ENCODE results near the gene TMBIM1. TPM values are rescaled to one million over a fixed set of nuclear protein-coding genes. Genes with fewer than 3 reads are reported as not detected.
A peak's percentile ranks its signal among the peaks of the same experiment; 100 is the strongest.

TMBIM1 gene, protein sequence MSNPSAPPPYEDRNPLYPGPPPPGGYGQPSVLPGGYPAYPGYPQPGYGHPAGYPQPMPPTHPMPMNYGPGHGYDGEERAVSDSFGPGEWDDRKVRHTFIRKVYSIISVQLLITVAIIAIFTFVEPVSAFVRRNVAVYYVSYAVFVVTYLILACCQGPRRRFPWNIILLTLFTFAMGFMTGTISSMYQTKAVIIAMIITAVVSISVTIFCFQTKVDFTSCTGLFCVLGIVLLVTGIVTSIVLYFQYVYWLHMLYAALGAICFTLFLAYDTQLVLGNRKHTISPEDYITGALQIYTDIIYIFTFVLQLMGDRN
- polyA plus RNA-seq (ENCODE audit: insufficient read length in 4 of 4) = 100 to 1,000 TPM in 2 of 4 donors, 10 to 100 TPM in 2; 90.9 to 107 (median 99.8) TPM

DNA sequence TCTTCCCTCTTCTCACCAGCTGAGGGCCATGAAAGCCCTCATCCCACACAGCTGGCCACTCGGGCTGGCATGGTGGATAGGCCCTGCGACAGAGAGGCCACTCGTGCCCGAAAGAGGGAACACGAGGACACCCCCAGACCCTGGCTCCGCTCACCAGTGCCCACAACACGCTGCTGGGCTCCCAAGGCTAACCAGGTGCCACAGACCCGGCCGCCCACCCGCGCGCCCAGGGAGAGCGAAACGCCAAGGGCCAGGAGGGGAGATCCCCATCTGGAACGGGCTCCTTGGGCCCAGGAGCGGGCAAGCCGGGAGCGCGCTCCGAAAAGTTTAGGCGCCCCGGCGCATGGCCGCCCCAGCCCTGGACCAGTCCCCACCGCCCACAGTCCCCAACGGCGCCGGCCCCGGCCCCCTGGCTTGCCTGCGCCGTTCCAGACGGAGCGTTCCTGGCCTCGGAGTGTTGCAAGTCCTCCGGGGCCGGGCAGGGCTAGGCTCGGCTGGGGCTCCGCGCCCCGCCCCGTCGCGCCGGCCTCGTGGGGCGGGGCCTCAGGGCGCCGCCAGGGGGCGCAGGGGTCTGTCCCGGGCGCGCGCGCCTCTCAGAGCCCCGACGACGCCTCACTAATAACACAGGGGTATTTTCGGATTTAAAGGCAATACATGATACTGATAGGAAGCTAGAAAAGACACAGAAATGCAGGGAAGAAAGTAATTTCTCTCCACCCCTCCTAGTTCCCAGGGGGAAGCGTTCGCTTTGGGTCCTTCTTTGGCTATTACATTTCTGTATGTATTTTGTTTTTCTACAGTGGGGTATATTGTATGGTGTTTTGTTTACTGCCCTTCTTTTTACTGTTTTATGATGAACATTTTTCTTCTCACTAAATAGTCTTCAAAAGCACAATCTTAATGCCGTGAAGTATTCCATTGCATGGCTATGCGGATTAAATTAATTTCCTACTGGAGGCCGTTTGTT lies at the start of gene TMBIM1:
Gene TMBIM1 (minus strand): TSS at position 456 of the 967 bp plus-strand sequence. CDS start 10,362 bp downstream, outside the sequence.
- DNase-seq (ENCODE audit: low read depth in 4 of 4, low spot score in 3 of 4) = peak in 1 of 4 donors; percentile 59

DNA sequence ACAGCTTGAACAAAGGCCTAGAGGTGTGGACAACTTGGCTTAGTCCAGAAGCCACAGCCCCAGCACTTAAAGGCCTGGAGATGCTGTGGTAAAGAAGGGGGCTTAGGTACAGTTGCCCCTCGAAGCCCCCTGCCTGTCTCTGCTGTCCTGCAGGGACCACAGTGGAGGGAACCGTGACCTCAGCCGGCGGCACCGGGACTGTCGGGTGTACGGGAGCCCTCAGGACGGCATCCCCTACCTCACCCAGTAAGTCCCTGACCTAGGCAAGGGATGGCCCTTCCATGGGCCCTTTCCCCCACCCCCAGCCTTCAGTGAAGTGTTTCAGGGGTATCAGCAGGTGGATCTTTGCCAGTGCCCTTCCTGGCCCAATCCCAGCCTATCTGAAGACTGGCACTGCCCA lies 49.1 kb upstream of the TMBIM1 start:
- no peak for DNase-seq (ENCODE audit: low read depth in 4 of 4, low spot score in 3 of 4)

DNA sequence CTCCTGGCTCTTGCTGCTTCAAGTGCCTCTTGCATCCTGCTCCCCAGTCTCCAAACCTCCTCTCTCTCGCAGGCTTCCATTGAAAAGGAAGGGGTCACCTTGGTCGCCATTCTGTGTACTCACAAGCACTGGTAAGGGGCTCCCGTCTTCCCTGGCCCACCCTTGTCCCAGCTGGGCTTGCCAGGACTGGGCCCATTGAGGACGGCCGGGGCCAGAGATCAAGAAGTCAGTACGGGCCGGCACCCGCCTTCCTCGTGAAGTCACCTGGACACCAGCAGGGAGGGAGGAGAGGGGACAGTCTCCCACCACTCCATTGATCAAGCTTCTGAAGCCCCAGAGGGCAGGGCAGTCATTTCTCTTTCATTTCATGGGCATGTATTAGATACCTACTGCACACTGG lies 48.4 kb upstream of the TMBIM1 start:
- no peak for DNase-seq (ENCODE audit: low read depth in 4 of 4, low spot score in 3 of 4)

DNA sequence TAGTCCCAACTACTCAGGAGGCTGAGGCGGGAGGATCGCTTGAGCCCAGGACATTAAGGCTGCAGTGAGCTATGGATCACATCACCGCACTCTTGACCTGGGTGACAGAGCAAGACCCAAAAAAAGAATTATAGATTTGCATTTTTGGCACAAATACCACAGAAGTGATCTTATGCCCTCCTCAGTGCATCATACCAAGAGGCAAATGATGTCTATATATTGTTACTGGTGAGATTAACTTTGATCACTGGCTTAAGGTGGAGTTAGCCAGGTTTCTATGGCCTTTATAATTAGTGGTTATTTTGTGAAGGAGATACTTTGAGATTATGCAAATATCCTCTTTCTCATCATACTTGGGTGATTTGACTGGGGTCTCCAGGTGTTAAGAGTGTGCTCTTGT lies 42.2 kb upstream of the TMBIM1 start:
- DNase-seq (ENCODE audit: low read depth in 4 of 4, low spot score in 3 of 4) = no peak

DNA sequence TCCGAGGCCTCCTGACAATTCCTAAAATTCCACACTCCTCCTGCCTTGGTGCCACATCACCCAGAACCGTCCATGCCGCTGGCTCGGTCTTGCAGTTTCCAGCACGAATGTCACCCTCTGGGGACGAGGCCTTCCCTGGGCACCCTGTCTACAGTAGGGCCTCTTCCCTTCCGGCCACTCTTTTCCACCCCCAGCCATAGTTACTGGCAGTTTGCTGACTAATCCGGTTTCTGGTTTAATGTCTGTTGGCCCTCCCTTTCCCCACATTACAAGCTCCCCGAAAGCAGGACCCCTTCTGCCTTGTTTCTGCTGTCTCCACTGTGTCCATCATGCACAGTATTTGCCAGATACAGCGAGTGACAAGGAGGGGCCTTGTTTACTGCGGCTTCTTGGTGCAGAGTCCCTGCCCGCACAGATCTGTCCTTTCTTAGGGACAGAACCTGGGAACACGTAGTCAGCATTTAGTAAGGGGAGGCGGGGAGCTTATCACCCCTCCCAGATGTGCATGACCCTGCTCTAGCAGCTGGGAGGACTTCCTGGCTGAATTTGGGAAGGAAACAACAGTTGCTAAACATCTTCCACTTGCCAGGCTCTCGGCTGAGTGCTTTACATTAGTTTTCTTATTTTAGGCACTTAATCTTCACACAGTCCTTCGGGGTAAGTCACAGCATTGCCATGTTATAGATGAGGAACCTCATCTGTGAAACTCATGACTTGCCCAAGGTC lies 40.8 kb upstream of the TMBIM1 start:
- no peak for DNase-seq (ENCODE audit: low read depth in 4 of 4, low spot score in 3 of 4)

DNA sequence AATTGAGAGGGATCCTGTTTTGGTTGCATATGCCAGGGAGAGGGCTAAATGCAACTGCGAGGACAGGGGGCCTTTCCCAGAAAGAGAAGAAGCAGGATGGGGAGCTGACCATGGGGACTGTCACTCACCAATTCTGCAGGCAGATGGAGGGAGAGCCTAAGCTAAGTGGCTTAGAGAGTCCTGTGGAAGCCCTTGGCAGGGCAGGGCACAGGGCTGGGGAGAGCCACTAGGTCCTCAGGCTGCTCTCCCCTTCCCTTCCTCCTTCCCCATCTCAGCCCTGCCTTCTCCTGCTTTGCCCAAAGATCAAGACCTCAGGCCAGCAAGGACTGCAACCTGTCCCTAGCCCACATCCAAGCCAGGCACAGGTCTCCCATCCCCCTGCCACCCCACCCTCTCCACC lies 40.0 kb upstream of the TMBIM1 start:
- DNase-seq (ENCODE audit: low read depth in 4 of 4, low spot score in 3 of 4) = no peak

DNA sequence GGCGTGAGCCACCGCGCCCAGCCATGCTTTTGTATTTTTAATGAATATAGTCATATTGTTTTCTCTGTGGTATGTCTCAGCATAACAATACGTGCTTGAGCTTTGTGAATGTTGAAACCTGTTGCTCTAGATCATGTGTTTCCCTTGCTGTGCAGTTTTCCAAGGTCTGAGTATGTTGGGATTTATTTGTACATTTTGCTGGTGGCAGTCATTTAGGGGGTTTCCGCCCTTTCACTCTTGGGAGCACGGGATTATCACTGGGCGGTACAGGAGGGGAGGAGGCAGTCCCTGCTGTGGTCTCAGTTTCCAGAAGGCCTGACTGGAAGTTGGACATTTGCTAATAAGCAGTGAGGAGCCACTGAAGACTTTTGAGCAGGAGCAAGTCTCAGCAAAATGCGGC lies 39.4 kb upstream of the TMBIM1 start:
- DNase-seq (ENCODE audit: low read depth in 4 of 4, low spot score in 3 of 4) = no peak

DNA sequence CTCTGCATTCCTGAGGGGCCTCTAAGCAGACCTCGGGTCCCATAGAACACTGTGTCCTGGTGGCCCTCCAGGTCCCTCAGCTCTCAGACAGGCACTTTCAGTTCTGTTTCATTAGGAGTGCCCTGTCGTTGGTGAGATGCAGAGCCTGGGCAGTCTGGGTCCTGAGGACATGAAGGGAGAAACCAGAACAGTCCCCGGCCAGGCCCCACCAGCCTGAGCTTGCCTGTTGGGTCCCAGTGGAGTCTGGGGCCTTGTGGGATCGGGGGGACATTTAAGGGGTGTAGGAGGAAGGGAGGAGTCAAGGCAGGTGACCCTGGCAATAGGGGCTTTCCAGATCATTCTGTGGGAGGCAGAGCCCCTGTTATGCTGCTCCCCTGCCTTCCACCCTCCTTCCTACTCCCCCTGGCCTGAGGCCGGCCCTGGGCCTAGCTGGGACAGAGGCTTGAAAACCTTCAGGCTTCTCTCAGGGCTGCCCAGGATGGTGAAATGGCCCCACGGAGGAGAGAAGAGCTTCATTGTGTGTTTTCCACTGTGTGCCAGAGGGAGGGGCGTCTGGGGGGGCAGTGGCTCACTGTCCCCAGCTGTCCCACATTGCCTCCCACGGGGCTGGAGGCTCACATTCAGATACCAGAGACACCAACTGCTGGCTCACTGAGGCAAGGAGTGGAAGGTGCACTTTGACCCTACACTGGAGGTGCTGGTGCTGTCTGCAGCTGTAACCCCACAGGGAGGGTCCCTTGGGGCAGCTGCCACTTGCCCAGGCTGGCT lies 37.7 kb upstream of the TMBIM1 start:
- DNase-seq (ENCODE audit: low read depth in 4 of 4, low spot score in 3 of 4) = no peak

DNA sequence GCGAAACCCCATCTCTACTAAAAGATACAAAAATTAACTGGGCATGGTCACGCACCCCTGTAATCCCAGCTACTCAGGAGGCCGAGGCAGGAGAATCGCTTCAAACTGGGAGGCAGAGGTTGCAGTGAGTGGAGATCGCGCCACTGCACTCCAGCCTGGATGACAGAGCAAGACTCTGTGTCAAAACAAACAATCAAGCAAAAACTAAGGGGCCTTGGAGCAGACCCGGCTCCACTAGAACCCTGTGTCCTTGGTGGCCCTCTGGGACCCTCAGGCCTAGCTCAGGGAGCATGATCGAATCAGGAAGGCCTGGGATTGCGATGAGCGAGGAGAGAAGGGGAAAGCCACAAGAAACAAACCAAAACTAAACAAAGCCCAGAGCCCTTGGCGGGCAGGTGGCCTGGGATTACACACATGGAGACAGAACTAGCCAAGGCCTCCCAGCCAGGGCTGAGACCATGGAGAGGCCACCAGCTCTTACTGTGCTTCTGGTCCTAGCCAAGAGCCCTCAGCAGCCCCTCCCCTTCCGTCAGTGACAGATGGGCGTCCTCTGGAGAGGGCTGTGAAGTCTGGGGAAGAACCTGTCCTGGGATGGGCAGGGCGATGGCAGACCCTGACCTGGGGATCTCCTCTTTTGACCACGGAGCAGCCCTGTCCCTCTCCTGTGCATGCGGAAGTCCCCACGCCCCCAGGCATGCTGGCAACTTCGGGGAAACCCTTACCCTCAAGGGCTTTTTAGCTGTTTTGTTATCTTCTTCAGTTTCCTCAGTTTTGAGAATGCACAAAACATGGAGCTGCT lies 36.9 kb upstream of the TMBIM1 start:
- no peak for DNase-seq (ENCODE audit: low read depth in 4 of 4, low spot score in 3 of 4)

DNA sequence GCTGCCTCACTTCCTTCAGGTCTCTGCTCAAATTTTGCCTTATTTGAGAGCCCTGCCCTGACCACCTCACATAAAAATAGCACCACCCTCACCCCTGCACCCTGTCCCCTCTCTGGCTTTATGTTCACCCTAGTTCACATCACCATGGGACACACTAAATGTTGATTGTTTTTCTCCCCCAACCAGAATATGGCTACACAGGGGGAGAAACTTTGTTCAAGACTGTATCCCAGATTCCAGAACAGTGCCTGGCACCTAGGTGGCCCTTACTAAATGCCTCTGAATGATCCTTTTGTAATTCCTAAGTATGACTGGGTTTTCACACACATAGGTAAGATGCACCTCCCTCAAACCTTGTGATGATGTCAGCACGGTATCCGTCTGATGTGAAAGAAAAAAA lies 36.0 kb upstream of the TMBIM1 start:
- no peak for DNase-seq (ENCODE audit: low read depth in 4 of 4, low spot score in 3 of 4)

DNA sequence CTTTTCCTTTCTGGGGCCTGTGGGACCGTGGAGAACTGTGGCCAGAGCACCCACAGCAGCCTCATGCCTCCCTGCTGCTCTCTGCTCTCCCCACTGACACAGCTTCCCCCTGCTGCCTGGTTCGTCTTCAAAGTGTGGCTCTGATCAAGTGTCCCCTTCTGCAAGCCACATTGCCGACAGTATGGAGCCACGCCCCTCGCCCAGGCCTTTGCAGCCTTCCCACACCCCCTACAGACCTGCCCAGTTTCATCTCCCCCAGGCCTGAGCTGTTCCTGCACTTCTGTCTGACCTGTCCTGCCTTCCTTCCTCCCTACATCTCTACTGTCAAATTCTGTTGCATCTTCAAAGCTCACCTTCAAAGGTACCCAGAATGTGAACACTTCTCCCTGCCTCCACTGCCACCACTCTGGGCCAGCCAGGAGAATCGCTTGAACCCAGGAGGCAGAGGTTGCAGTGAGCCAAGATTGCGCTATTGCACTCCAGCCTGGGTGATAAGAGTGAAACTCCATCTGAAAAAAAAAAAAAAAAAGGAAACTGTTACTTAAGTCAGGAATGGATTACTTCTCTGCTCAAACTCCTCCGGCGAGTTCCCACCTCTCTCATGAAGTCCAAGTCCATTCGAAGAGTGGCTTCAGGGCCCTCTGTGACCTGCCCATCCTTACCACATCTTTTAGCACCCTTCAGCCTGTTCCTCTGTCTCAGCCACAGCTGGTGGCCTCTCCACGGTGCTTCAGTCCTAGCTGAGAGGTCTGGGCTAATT lies 35.3 kb upstream of the TMBIM1 start:
- DNase-seq (ENCODE audit: low read depth in 4 of 4, low spot score in 3 of 4) = no peak

DNA sequence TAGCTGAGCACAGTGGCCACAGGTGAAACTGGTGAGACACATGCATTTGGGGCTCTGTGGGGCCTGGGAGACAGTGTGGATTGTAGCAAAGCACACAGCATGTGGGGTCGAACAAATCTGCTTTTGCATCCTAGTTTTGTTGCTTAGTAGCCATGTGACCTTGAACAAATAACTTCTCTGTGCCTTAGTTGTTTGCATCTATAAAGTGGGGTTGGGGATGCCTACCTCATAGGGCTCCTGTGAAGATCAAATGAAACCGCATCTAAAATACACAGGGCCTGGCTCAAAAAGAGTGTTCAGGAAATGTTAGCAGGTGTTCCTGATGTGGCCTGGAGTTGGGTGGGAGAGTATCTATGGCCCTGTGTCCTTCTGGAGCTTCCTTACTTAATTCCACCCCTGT lies 34.0 kb upstream of the TMBIM1 start:
- no peak for DNase-seq (ENCODE audit: low read depth in 4 of 4, low spot score in 3 of 4)

DNA sequence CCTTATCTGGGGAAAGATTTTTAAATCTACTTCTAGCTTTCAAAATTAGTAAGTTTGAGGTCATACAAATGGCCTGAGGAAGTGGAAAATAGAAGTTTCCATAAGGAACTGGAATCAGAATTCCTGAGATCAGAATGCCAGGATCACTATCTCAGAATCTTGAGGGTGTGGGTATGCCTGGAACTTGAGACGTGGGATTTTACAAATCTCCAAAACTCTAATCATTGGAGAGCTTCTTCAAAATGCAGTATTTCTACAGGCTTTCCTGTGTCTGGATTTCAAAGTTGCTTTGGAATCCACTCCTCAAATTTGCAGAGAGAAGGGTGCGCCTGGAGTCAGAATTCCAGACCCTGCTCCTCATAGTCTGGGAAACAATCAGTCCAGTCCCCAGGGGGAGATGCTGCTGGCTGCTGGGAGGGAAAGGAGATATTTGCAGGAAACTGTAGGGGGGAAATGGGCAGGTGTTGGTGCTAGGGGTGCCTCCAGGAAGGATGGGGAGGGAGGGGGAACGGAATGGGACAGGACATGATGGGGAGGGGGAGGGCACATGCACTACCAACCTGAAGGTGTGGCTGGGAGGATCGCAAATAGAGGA lies 33.4 kb upstream of the TMBIM1 start:
- no peak for DNase-seq (ENCODE audit: low read depth in 4 of 4, low spot score in 3 of 4)

DNA sequence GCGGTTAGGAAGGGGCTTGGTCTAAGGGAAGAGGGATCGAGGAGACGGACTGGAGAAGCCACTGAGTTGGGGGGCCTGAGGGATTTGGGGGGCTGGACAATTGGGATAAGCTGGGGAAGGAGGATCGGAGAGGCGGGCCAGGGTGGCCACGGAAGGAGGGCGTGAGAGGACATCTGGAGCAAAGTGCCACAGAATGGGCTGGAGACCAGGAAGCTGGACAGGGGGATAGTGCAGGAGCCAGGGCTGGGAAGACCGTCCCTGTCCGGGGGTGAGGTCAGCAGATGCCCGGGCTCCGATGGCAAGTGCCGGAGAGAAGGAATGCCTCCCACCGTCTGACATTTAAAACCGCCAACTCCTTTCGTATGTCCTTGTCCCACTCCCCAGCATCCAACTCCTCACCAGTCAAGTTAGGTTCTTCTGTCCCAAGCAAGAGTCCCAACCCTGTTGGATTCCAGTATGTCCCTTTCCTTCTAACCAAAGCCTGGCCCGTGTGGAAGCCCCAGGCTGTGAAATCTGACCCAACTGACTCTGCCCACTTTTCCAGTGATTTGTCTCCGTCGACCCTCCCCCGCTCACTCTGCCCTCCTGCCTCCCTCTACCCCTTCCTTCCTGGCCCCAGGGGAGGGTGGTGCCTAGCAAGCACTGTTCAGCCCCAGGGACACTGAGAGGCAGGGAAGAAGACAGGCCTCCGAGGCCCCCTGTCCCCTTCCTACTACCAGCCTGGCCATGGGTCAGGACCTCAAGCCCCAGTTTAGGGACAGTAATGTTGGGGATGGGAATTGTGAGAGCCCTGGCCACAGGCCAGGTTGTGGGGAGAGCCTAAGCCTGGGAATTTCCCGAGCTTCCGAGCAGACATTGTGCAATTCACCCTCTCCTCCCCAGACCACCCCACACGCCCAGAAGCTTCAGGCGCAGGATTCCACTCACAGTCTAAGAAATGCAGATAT lies 31.5 kb upstream of the TMBIM1 start:
- DNase-seq (ENCODE audit: low read depth in 4 of 4, low spot score in 3 of 4) = peak in 3 of 4 donors; percentile 58 to 78 (median 61)

DNA sequence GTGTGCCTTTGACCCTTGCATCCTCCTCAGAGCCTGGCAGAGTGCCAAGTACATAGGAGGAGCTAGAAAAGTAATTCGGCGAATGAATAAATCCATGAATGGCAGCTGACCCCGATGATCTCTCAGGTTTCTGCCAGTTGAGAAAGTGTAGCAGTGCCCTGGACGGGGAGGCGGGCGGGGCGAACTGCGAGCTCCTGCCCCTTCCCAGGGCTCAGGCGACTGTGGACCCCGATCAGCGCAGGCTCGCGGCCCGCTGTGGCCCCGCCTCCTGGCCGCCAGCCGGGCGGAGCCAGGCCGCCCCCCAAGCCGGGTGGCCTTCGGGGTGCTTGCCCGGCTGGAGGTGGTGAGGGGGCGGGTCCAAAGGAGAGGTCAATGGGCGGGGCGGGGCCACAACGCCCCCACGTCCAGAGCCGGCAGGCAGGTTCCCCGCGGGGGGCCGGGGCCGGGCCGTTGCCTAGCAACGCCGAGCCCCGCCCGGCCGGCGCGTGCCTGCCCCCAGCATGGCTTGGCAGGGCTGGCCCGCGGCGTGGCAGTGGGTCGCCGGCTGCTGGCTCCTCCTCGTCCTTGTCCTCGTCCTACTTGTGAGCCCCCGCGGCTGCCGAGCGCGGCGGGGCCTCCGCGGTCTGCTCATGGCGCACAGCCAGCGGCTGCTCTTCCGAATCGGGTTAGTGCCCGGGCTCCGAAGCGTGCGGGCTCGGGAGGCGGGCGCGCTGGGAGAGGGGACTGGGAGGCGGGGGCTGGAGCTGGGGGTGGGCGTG lies 30.6 kb upstream of the TMBIM1 start:
- peak; percentile 81 to 91 (median 88) for DNase-seq (ENCODE audit: low read depth in 4 of 4, low spot score in 3 of 4)

DNA sequence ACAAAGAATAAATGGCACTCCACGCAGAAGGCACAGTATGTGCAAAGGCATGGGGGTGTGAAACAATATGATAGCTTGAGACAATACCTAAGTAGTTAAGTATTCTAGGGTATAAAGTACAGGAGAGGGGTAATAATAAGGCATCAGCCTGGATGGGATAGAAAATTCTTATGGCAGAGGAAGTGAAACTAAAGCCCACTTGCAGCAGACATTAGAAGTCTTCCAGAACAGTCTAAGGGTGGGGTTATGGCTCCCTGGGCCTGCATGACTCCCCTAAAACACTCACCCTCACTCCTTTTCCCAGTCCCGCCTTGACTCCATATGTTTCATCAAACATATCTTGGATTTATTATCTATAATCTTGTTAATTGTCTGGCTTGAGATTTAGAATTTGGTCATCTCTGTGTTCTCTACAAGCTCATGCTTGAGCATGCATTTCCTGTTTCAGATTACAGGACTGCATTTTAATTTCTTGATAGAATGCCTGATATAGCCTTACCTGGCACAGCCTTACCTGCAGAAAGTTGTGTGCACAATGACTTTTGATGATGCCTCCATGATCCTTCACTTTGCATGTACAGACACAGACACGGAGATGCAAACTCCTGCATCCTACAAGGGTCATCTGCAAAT lies 28.5 kb upstream of the TMBIM1 start:
- no peak for DNase-seq (ENCODE audit: low read depth in 4 of 4, low spot score in 3 of 4)

Data from right renal pelvis (tissue), 4 donors.